ENCODE measurements around the gene FBXO5. TPM values are rescaled to one million over a fixed set of nuclear protein-coding genes. Genes with fewer than 3 reads are reported as not detected.
A peak's percentile ranks its signal among the peaks of the same experiment; 100 is the strongest.

The FBXO5 gene
- total and polyA plus RNA-seq, 9 of the 15 experiments (the other 6 are each of a cell fraction or from before 2014, with no cell fraction given), result 17.8 to 89.3 (median 62.9) TPM

DNA sequence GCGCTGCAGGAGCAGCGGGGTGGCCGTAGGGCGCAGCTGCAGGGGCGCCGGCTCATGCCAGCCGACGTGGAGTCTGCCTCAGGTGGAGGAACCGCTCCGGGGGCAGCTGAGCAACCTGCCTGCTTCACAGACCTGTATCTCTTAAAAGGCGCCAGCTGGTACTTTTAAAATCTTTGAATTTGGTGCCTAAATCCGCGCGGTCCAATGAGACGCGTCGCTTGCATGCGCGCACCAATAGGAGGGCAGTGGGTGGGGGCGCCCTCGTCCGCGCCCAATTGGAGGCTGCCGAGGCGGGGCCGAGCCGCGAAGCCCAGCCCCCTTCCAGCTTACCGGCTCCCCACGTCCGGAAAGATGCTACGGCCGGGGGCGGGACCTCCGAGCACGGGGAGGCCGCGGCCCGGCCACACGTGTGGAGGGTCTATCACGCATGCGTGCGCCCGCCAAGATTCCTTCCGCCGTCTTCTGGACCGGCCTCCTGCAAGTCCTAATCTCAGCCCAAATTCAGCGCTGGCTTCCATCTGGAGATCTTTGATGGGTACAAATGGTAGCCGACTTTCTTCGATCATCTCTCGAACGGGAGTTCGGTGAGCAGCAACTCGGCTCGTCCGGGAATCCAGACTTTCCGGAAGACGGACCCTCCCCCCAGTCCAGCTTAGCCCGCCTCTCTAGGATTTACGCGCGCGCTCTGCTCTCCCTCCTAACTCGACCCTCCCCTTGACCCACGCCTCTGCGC is at the start of gene FBXO5 (continued):
- TF ChIP-seq FOXP1 (CRISPR knock-in tag; IDR thresholded peaks at IDR 0.05), result no peak
- TF ChIP-seq RBM22 (IDR thresholded peaks at IDR 0.05; ENCODE audit: low read depth, low read length, poor library complexity, severe bottlenecking), result peak; percentile 85
- no peak for TF ChIP-seq ARID2 (IDR thresholded peaks at IDR 0.05)
- TF ChIP-seq GTF2E2 (tag; IDR thresholded peaks at IDR 0.05), result no peak
- peak; percentile 81; the same call in 1 of the 2 replicates for TF ChIP-seq TGIF2 (CRISPR knock-in tag; IDR thresholded peaks at IDR 0.05)
- no peak for TF ChIP-seq CBX8 (IDR thresholded peaks at IDR 0.05; ENCODE audit: borderline replicate concordance, extremely low read depth, low read depth, low read length, poor library complexity, severe bottlenecking)
- TF ChIP-seq ZBTB1 (CRISPR knock-in tag; IDR thresholded peaks at IDR 0.05; ENCODE audit: borderline replicate concordance, low read depth), result peak; percentile 61; the same call in 1 of the 2 replicates
- TF ChIP-seq, protein P1, sequence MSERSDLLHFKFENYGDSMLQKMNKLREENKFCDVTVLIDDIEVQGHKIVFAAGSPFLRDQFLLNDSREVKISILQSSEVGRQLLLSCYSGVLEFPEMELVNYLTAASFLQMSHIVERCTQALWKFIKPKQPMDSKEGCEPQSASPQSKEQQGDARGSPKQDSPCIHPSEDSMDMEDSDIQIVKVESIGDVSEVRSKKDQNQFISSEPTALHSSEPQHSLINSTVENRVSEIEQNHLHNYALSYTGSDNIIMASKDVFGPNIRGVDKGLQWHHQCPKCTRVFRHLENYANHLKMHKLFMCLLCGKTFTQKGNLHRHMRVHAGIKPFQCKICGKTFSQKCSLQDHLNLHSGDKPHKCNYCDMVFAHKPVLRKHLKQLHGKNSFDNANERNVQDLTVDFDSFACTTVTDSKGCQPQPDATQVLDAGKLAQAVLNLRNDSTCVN (CRISPR knock-in tag; IDR thresholded peaks at IDR 0.05), result no peak
- TF ChIP-seq ZNF354B (CRISPR knock-in tag; IDR thresholded peaks at IDR 0.05), result no peak
- 0 out of 2 replicates have a peak, but pooled peaks have one; percentile 29 for TF ChIP-seq RFX5 (IDR thresholded peaks at IDR 0.05; ENCODE audit: low read depth, low read length)
- no peak for TF ChIP-seq ZNF586 (CRISPR knock-in tag; conservative IDR thresholded peaks at IDR 0.05)
- no peak for TF ChIP-seq TSC22D4 (tag; IDR thresholded peaks at IDR 0.05)
- no peak for TF ChIP-seq ZNF445 (CRISPR knock-in tag; IDR thresholded peaks at IDR 0.05; ENCODE audit: low read depth)
- TF ChIP-seq, protein P2, sequence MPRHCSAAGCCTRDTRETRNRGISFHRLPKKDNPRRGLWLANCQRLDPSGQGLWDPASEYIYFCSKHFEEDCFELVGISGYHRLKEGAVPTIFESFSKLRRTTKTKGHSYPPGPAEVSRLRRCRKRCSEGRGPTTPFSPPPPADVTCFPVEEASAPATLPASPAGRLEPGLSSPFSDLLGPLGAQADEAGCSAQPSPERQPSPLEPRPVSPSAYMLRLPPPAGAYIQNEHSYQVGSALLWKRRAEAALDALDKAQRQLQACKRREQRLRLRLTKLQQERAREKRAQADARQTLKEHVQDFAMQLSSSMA (CRISPR knock-in tag; IDR thresholded peaks at IDR 0.05), result no peak
- TF ChIP-seq KDM5B (IDR thresholded peaks at IDR 0.05; ENCODE audit: insufficient replicate concordance, low read depth, low read length), result peak; percentile 57
- TF ChIP-seq U2AF2 (optimal IDR thresholded peaks at IDR 0.05; ENCODE audit: low read depth, low read length), result no peak
- TF ChIP-seq, protein P3, sequence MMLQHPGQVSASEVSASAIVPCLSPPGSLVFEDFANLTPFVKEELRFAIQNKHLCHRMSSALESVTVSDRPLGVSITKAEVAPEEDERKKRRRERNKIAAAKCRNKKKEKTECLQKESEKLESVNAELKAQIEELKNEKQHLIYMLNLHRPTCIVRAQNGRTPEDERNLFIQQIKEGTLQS (IDR thresholded peaks at IDR 0.05), result no peak
- TF ChIP-seq, protein P3 (CRISPR knock-in tag; conservative IDR thresholded peaks at IDR 0.05), result no peak
- TF ChIP-seq, protein P4, sequence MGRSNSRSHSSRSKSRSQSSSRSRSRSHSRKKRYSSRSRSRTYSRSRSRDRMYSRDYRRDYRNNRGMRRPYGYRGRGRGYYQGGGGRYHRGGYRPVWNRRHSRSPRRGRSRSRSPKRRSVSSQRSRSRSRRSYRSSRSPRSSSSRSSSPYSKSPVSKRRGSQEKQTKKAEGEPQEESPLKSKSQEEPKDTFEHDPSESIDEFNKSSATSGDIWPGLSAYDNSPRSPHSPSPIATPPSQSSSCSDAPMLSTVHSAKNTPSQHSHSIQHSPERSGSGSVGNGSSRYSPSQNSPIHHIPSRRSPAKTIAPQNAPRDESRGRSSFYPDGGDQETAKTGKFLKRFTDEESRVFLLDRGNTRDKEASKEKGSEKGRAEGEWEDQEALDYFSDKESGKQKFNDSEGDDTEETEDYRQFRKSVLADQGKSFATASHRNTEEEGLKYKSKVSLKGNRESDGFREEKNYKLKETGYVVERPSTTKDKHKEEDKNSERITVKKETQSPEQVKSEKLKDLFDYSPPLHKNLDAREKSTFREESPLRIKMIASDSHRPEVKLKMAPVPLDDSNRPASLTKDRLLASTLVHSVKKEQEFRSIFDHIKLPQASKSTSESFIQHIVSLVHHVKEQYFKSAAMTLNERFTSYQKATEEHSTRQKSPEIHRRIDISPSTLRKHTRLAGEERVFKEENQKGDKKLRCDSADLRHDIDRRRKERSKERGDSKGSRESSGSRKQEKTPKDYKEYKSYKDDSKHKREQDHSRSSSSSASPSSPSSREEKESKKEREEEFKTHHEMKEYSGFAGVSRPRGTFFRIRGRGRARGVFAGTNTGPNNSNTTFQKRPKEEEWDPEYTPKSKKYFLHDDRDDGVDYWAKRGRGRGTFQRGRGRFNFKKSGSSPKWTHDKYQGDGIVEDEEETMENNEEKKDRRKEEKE (IDR thresholded peaks at IDR 0.05; ENCODE audit: borderline replicate concordance in 1 of 2, control insufficient read depth in 1 of 2, low read depth in 2 of 2, low read length in 1 of 2), result peak in 1 of 2 experiments; percentile 85; a peak in 2 of 4 replicates
- no peak for TF ChIP-seq NFXL1 (CRISPR knock-in tag; IDR thresholded peaks at IDR 0.05)
- no peak for TF ChIP-seq RBM17 (IDR thresholded peaks at IDR 0.05; ENCODE audit: borderline replicate concordance, low read depth, low read length)
- no peak for TF ChIP-seq NCOR1 (IDR thresholded peaks at IDR 0.05)
